ENCODE measurements around the gene RETREG3. TPM values are rescaled to one million over a fixed set of nuclear protein-coding genes. Genes with fewer than 3 reads are reported as not detected.
"Not testable (repeated sequence)": the region's sequence is repeated elsewhere in the genome, so short reads cannot be mapped to it uniquely, and the experiment has no call there.

The RETREG3 gene
- total and polyA plus RNA-seq, 2 experiments from 2014 or later: 36.3 to 55.3 TPM

GRCh38 chr17:42632949-42633444 is 23.8 kb upstream of the RETREG3 start:
- Histone ChIP-seq H3K27me3 (no peaks in the 10 kb centered on the region), H3K79me2 (no peaks in the 10 kb centered on the region), H3K9me3 (ENCODE audit: low read depth) (no peaks in the 10 kb centered on the region), H3K4me3 (no peak overlapping the region), H4K20me1 (ENCODE audit: insufficient read depth, poor library complexity, severe bottlenecking) (no peaks in the 10 kb centered on the region), H3K4me2 (no peak overlapping the region), H3K4me1 (ENCODE audit: insufficient read depth) (no peaks in the 10 kb centered on the region), H3K36me3 (replicated peaks; ENCODE audit: insufficient read depth, low read depth) (no peaks in the 10 kb centered on the region), H2AFZ (no peak overlapping the region), H3K9me2 (replicated peaks; ENCODE audit: insufficient read depth) (no peaks in the 10 kb centered on the region), H3K27ac (peak overlapping the region; percentile 88)
- TF ChIP-seq EZH2phosphoT487 (IDR thresholded peaks at IDR 0.05; ENCODE audit: low read depth, severe bottlenecking, unreplicated experiment): no peak
- TF ChIP-seq EZH2 (IDR thresholded peaks at IDR 0.05; ENCODE audit: borderline replicate concordance): no peak
- TF ChIP-seq, protein P1, sequence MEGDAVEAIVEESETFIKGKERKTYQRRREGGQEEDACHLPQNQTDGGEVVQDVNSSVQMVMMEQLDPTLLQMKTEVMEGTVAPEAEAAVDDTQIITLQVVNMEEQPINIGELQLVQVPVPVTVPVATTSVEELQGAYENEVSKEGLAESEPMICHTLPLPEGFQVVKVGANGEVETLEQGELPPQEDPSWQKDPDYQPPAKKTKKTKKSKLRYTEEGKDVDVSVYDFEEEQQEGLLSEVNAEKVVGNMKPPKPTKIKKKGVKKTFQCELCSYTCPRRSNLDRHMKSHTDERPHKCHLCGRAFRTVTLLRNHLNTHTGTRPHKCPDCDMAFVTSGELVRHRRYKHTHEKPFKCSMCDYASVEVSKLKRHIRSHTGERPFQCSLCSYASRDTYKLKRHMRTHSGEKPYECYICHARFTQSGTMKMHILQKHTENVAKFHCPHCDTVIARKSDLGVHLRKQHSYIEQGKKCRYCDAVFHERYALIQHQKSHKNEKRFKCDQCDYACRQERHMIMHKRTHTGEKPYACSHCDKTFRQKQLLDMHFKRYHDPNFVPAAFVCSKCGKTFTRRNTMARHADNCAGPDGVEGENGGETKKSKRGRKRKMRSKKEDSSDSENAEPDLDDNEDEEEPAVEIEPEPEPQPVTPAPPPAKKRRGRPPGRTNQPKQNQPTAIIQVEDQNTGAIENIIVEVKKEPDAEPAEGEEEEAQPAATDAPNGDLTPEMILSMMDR (IDR thresholded peaks at IDR 0.05; ENCODE audit: poor library complexity): no peak
- 77% methylated on average over 9 of the region's 9 CpGs for WGBS (ENCODE audit: low lambda C conversion rate, missing lambda C conversion rate)
- DNase-seq (ENCODE audit: low spot score): peak; percentile 66

GRCh38 chr17:42629411-42630009 is 20.3 kb upstream of the RETREG3 start:
- Histone ChIP-seq H3K36me3 (replicated peaks; ENCODE audit: insufficient read depth, low read depth) (no peaks in the 10 kb centered on the region), H3K4me2 (no peak overlapping the region), H4K20me1 (ENCODE audit: insufficient read depth, poor library complexity, severe bottlenecking) (no peaks in the 10 kb centered on the region), H2AFZ (no peak overlapping the region), H3K4me3 (no peak overlapping the region), H3K27ac (no peak overlapping the region), H3K9me3 (ENCODE audit: low read depth) (no peaks in the 10 kb centered on the region), H3K79me2 (no peaks in the 10 kb centered on the region), H3K9me2 (replicated peaks; ENCODE audit: insufficient read depth) (no peaks in the 10 kb centered on the region), H3K27me3 (no peaks in the 10 kb centered on the region), H3K4me1 (ENCODE audit: insufficient read depth) (no peaks in the 10 kb centered on the region)
- no peak for DNase-seq (ENCODE audit: low spot score)
- WGBS (ENCODE audit: low lambda C conversion rate, missing lambda C conversion rate): 83% methylated on average over 3 of the region's 3 CpGs
- TF ChIP-seq EZH2phosphoT487 (IDR thresholded peaks at IDR 0.05; ENCODE audit: low read depth, severe bottlenecking, unreplicated experiment) (no peak), EZH2 (IDR thresholded peaks at IDR 0.05; ENCODE audit: borderline replicate concordance) (no peak)
- TF ChIP-seq, protein P1 (IDR thresholded peaks at IDR 0.05; ENCODE audit: poor library complexity): no peak

- not testable (repeated sequence) for H3K4me3 ChIP-seq; H3K36me3 ChIP-seq (replicated peaks; ENCODE audit: insufficient read depth, low read depth); H3K9me3 ChIP-seq (ENCODE audit: low read depth); H3K27ac ChIP-seq; H3K79me2 ChIP-seq; H4K20me1 ChIP-seq (ENCODE audit: insufficient read depth, poor library complexity, severe bottlenecking); DNase-seq (ENCODE audit: low spot score); H3K27me3 ChIP-seq; H2AFZ ChIP-seq; H3K4me1 ChIP-seq (ENCODE audit: insufficient read depth); H3K4me2 ChIP-seq; H3K9me2 ChIP-seq (replicated peaks; ENCODE audit: insufficient read depth)
- WGBS (ENCODE audit: low lambda C conversion rate, missing lambda C conversion rate): 100% methylated on average over 6 of the region's 6 CpGs
Measured at GRCh38 chr17:42627032-42627764, 18.0 kb upstream of the RETREG3 start.

All from hepatocyte (in vitro differentiated cells).